ENCODE results near the gene CKS1B. TPM values are rescaled to one million over a fixed set of nuclear protein-coding genes. Genes with fewer than 3 reads are reported as not detected.
"Not testable (repeated sequence)": the region's sequence is repeated elsewhere in the genome, so short reads cannot be mapped to it uniquely, and the experiment has no call there.

The CKS1B gene
- total RNA-seq, 6 donors from 2014 or later = 9.9 to 31.1 (median 22.5) TPM

- H3K4me3 ChIP-seq = no peak overlapping the region
- TF ChIP-seq POLR2A (IDR thresholded peaks at IDR 0.05) = no peak
- TF ChIP-seq EP300 (IDR thresholded peaks at IDR 0.05) = no peak
- no peak for TF ChIP-seq CTCF (IDR thresholded peaks at IDR 0.05)
- WGBS, 2 donors = 64 to 71% methylated on average over 3 of the region's 3 CpGs
- ATAC-seq (ENCODE audit: low FRiP score in 2 of 2) (no peak), DNase-seq (no peak)
- peaks cover 0 to 24% (median 8%) of the 10 kb centered on the region in 4 donors for H3K36me3 ChIP-seq
- H3K27me3 ChIP-seq = no peaks in the 10 kb centered on the region
- no peaks in the 10 kb centered on the region for H3K9me3 ChIP-seq
- no peak overlapping the region for H3K27ac ChIP-seq
- peaks cover 10 to 17% (median 11%) of the 10 kb centered on the region in 4 donors for H3K4me1 ChIP-seq
Observed at GRCh38 chr1:154994591-154994990, 20.1 kb downstream of the CKS1B start.

- not testable (repeated sequence) for H3K4me3 ChIP-seq, H3K27ac ChIP-seq, H3K9me3 ChIP-seq, H3K27me3 ChIP-seq, DNase-seq
- peak in 3 of 6 experiments; percentile 17 to 28 (median 25) for TF ChIP-seq CTCF (IDR thresholded peaks at IDR 0.05)
- Histone ChIP-seq H3K4me1 (peaks cover 16 to 23% (median 19%) of the 10 kb centered on the region in 4 donors), H3K36me3 (peaks cover 0 to 16% (median 5%) of the 10 kb centered on the region in 4 donors)
- WGBS, 2 donors = 59 to 69% methylated on average over 13 of the region's 13 CpGs
- peak in 1 of 2 donors; percentile 31 for ATAC-seq (ENCODE audit: low FRiP score in 2 of 2)
Observed at GRCh38 chr1:154995301-154995983, 21.0 kb downstream of the CKS1B start.

- TF ChIP-seq CTCF (IDR thresholded peaks at IDR 0.05) (no peak), POLR2A (IDR thresholded peaks at IDR 0.05) (no peak), POLR2AphosphoS5 (IDR thresholded peaks at IDR 0.05) (no peak), EP300 (IDR thresholded peaks at IDR 0.05) (no peak)
- WGBS, 2 donors = 72 to 78% methylated on average over 11 to 15 of the region's 15 CpGs
- peaks cover 16 to 25% (median 21%) of the 10 kb centered on the region in 4 donors for H3K4me1 ChIP-seq
Observed at GRCh38 chr1:154996966-154997701, 22.7 kb downstream of the CKS1B start.

GRCh38 chr1:154998201-154998780 lies 23.8 kb downstream of the CKS1B start:
- 74 to 77% methylated on average over 16 of the region's 16 CpGs for WGBS, 2 donors
- no peaks in the 10 kb centered on the region for H3K27me3 ChIP-seq
- H3K4me1 ChIP-seq = peaks cover 16 to 25% (median 21%) of the 10 kb centered on the region in 4 donors
- TF ChIP-seq POLR2A (IDR thresholded peaks at IDR 0.05) (no peak), POLR2AphosphoS5 (IDR thresholded peaks at IDR 0.05) (no peak), EP300 (IDR thresholded peaks at IDR 0.05) (no peak), CTCF (IDR thresholded peaks at IDR 0.05) (no peak)
- DNase-seq (no peak), ATAC-seq (ENCODE audit: low FRiP score in 2 of 2) (no peak)
- no peak overlapping the region for H3K4me3 ChIP-seq
- no peak overlapping the region for H3K27ac ChIP-seq
- no peaks in the 10 kb centered on the region for H3K36me3 ChIP-seq
- H3K9me3 ChIP-seq = no peaks in the 10 kb centered on the region

More at GRCh38 chr1:154996966-154997701, 22.7 kb downstream of the CKS1B start:
- ATAC-seq (ENCODE audit: low FRiP score in 2 of 2) (no peak), DNase-seq (no peak)
- Histone ChIP-seq H3K4me3 (no peak overlapping the region), H3K27me3 (no peaks in the 10 kb centered on the region), H3K9me3 (no peaks in the 10 kb centered on the region), H3K36me3 (peaks cover 0 to 7% (median 3%) of the 10 kb centered on the region in 4 donors), H3K27ac (no peak overlapping the region)
